HTR-8/SVneo (cell line): Measurements from ENCODE around the gene ZSCAN25.
"Not testable (repeated sequence)": the region's sequence is repeated elsewhere in the genome, so short reads cannot be mapped to it uniquely, and the experiment has no call there.

ENCODE experiments used
- DNase-seq: peaks from one replicate; pipeline ENCODE4 v3.0.0; 2011; ENCODE audit warnings: low spot score, mixed read lengths; ENCODE audit not compliant: insufficient read length
- FAIRE-seq: peaks from 2 replicates; lab custom pipeline; 2011; peaks lifted over from hg19 to GRCh38; lab: Jason Lieb, UNC

The ZSCAN25 gene

DNA sequence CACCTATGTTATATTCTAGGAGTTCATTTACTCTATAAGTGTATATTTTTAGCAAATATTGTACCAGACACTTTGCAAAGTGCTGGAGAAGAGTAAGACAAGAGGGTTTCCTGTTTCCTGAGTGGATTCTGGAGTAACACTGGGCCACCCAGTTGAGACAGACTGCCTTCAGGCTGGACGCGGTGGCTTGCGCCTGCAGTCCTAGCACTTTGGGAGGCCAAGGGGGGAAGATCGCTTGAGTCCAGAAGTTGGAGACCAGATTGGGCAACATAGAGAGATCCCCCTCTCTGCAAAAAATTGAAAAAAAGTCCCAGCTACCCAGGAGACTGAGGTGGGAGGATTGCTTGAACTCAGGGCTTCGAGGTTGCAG, 772 bp upstream of the ZSCAN25 start:
- FAIRE-seq (no peak), DNase-seq (no peak)

DNA sequence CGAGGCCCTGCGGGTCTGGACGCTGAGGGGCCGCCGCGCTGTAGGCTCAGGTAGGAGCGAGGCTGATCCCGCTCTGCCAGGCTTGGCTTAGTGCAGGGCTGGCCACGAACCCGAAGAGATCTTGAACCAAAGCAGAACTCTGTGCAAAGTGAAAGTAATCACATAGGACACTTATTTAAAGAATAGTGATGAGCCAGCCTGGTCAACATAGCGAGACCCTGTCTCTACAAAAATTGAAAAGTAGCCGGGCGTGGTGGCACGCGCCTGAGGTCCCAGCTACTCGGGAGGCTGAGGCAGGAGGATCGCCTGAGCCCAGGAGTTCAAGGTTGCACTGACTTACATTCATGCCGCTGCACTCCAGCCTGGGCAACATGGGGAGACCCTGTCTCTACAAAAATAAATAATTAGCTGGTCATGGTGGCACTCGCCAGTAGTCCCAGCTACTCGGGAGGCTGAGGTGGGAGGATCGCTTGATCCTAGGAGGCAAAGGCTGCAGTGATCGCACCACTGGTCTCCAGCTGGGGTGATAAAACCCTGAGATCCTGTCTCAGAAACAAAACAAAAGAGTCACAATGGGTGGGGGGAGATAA, 541 bp downstream of the ZSCAN25 start:
- FAIRE-seq, result no peak
- no peak for DNase-seq

DNA sequence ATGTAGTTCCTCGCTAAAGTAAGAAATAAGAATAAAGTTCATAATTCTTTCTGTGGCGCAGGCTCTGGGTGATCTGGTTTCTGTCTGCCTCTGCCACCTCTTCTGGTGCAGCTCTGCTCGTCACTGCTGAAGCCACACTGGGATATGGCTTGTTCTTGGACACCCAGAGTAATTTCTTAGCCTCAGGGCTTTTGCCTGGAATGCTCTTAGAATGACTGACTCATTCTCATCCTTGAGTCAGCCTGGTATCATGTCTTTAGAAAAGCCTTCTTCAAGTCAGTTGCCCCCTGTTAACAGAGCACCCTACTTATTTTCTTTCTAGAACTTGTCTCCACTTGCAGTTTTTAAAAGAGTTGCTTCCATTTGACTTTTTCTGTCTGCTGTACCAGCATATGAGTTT, 2.0 kb downstream of the ZSCAN25 start:
- DNase-seq, result peak; percentile 35
- FAIRE-seq, result no peak

DNA sequence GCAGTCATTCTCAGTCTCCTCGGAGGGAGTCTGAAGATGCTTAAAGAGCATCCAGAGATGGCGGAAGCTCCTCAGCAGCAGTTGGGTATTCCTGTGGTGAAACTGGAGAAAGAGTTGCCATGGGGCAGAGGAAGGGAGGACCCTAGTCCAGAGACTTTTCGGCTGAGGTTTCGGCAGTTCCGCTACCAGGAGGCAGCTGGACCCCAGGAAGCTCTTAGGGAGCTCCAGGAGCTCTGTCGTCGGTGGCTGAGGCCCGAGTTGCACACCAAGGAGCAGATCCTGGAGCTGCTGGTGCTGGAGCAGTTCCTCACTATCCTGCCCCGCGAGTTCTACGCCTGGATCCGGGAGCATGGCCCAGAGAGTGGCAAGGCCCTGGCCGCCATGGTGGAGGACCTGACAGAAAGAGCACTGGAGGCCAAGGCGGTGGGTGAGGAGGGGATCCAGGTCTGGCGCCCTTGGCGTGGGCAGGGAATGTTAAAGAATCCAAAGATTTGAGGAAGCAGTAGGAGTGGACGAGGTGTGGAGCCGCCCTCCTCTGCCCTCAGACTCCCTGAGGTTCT, 2.9 kb downstream of the ZSCAN25 start:
- DNase-seq (no peak), FAIRE-seq (no peak)

DNA sequence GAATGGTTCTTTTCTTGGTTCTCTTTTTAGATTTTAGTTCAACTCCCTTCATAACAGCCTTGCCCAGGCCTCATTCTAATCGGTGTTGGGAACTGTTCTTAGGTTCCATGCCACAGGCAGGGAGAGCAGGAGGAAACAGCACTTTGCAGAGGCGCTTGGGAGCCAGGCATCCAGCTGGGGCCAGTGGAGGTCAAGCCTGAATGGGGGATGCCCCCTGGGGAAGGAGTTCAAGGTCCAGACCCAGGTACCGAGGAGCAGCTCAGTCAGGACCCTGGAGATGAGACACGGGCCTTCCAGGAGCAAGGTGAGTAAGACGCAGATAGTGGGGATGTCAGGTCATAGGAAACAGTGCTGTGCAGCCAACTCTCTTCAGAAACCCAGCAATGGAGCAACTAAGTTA, 4.5 kb downstream of the ZSCAN25 start:
- no peak for FAIRE-seq
- DNase-seq, result no peak

DNA sequence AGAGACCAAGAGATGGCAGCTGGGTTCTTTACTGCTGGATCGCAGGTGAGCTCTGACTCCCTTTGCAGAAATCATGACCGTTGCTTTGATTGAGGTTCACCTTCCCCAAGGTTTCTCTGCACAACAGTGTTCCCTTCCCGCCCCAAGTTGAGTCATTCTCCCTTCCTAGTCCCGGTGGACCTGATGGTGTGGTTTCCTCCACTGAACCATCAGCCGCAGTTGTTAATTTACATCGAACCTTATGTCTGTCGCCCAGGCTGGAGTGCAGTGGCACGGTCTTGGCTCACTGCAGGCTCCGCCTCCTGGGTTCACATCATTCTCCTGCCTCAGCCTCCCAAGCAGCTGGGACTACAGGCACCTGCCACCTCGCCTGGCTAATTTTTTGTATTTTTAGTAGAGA, 5.8 kb downstream of the ZSCAN25 start:
- no peak for DNase-seq
- FAIRE-seq, result no peak

DNA sequence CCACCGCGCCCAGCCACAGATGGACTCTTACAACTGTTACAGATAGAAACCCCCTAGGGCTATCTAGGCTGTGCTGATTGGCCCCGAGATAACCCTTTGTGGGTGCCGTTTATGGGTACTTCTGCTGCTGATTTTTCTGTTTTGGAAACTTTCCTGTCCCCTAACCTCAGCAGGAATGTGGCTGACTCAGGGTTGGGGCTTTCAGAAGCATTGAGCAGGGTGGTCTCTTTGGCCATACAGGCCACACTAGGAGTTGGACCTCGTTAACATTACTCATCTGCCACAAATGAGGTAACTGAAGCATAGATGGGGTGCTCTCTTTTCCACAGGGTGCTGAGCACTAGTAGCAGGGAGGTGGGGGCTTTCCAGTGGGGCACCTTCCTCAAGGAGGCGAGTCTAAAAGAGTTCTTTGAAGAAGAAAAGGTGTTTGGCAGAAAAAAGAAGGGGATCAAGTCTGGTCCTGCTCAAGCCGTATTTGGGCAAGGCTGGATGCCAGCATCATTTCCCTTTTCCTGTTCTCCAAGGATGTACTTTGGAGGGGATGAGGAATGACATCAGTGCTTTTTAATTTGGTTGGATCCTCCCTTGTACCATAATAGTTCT, 6.4 kb downstream of the ZSCAN25 start:
- FAIRE-seq, result no peak
- peak; percentile 11 for DNase-seq

DNA sequence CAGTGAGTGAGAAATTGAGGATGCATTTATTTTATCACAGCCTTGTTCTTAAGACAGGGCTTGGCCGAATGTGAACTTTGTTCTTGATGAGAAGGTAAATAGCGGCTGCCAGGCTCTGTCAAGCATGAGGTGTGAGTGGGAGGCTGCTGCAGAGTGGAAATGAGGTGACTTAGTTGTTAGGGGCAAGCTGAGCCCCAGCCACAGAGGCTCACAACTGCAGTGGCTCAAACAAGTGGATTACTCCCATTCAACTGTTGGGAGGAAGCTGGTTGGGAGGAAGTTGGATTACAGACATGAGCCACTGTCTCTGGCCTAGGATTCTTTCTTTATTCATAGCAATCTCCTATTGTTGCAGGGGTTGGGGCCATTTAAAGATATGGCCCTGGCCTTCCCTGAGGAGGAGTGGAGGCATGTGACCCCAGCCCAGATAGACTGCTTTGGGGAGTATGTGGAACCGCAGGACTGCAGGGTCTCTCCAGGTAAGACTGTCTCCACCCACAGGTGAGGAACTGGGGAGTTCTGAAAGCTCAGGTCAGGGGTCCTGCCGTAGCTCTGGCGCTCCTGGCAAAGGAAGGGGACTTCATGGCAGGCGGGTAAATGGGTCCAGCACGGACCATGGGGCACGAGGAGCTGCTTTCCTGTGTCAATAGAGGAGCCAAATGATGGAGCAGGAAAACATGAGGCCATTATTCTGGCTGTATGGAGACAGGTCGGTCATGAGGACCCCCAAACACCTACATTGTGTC, 7.1 kb downstream of the ZSCAN25 start:
- FAIRE-seq (no peak), DNase-seq (no peak)

DNA sequence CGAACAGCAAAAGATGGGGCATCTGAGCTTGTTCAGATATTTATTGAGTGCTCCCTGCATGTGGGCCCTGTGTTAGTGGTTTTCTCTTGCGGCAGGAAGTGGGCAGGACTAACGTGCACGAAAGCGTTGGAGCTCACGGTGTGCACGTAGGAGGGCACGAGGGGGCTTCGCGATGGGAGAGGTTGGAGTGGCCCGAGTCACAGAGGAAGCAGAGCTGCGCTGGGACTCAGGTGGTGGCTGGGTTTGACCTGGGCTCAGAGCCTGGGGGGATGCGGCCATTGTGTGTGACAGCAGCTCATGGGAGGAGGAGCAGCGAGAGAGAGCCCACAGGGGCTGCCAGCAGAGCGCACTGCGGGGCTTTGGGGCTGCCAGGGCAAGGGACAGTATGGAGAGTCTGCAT, 7.7 kb downstream of the ZSCAN25 start:
- DNase-seq, result no peak
- FAIRE-seq, result no peak

DNA sequence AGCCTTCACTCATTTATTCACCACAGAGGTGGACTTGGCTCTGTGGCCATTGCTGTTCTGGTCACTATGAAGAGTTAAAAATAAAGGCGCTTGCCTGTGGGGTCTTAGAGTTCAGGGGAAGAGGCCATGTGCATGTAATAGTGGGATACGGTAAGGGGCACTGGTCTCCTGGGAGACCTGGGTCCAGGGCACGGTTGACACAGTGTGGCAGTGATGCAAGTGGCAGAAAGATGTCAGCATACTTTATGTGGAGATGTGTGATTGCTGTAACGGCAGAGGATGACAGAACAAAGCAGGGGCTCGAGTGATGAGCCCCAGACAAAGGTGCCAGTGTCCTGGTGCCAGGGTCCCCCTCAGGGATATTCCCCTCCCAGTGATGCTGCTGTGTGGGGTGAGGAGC, 8.6 kb downstream of the ZSCAN25 start:
- FAIRE-seq (no peak), DNase-seq (no peak)

DNA sequence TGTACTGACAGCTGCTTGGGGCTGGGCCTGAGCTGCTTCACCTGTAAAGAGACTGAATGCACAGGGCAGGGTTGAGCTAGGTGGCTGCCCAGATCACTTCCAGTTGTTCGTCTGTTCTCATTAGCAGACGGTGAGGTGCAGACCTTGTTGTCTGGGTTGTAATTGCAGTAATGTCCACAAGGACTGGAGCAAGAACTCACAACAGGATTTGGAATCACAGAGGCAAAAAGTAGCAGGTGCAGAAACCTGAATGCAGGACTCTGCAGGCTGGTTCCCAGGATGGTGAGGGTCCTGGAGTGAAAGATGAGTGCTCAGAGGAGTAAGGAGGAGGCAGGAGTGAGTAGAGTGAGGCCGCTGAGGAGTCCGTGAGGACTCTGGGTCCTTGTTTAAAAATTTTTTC, 9.2 kb downstream of the ZSCAN25 start:
- FAIRE-seq, result no peak
- no peak for DNase-seq

DNA sequence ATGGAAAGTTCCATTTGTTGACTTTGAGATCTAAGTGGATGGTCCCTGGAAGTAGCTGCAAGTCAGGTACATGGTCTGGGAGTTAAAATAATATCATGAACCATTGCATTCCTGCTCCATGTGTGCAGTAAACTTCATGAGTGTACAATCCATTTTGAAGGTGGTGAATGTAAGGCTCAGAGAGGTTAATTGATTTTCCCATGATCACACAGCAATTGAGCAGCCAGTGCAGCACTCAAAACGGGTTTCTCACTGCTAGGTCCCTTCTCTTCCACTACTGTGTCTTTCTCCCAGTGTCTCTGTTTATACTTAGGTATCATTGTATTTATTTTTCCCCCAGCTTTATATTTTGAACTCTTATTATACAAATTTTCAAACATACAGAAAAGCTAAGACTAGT, 9.9 kb downstream of the ZSCAN25 start:
- FAIRE-seq, result no peak
- no peak for DNase-seq

DNA sequence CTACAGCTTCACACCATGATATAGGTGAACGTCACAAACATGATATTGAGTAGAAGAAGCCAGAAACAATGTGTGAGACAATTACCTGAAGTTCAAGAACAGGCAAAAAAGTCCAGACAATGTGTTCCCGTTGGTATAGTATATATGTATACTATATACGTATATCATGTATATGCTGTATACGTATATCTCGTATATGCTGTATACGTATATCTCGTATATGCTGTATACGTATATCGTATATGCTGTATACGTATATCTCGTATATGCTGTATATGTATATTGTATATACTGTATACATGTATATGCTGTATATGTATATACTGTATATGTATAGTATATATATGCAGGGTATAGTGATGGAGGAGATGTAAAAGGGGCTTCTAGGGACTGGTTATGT, 10.8 kb downstream of the ZSCAN25 start:
- FAIRE-seq (no peak), DNase-seq (no peak)

DNA sequence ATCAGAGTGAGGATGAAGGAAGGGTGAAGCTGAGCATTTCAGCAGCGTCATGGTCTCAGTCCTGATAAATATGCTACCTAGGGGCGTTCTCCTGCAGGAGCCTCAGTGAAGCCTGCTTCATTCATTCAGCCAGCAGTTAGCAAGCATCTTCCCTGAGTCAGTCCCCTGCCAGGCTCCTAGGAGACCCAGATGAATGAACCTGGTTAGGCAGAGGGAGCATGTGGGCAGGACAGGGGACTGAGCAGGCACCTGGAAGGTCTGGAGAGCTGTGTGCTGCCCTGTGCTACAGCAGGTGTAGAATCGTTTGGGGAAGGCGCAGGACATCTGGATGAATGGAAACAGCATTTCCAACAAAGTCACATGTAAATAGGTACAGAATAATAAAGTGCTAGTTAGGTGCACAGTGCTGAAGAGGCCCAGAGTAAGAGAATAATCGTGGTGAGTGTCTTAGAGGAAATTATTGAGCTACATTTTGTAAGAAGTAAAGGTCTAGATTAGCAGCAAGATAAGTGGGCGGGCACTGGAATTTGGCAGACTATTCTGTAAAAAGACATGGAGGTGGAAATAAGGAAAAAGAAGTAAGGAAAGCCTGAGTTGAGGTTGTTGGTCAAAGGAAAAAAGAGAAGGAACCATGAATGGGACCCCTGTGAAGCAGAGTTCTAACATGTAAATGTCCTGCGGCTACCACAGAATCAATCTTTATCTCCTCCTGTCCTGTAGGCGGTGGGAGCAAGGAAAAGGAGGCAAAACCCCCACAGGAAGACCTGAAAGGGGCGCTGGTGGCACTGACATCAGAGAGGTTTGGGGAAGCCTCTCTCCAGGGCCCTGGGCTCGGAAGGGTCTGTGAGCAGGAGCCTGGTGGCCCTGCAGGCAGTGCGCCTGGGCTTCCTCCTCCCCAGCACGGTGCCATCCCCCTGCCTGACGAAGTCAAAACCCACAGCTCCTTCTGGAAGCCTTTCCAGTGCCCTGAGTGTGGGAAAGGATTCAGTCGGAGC, 12.0 kb downstream of the ZSCAN25 start:
- no peak for FAIRE-seq
- DNase-seq, result no peak

DNA sequence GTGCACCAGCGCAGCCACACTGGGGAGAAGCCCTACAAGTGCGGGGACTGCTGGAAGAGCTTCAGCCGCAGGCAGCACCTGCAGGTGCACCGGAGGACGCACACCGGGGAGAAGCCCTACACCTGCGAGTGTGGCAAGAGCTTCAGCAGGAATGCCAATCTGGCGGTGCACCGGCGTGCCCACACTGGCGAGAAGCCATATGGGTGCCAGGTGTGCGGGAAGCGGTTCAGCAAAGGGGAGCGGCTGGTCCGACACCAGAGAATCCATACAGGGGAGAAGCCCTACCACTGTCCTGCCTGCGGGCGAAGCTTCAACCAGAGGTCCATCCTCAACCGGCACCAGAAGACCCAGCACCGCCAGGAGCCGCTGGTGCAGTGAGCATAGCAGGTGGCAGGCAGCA, 12.9 kb downstream of the ZSCAN25 start:
- FAIRE-seq, result no peak

DNA sequence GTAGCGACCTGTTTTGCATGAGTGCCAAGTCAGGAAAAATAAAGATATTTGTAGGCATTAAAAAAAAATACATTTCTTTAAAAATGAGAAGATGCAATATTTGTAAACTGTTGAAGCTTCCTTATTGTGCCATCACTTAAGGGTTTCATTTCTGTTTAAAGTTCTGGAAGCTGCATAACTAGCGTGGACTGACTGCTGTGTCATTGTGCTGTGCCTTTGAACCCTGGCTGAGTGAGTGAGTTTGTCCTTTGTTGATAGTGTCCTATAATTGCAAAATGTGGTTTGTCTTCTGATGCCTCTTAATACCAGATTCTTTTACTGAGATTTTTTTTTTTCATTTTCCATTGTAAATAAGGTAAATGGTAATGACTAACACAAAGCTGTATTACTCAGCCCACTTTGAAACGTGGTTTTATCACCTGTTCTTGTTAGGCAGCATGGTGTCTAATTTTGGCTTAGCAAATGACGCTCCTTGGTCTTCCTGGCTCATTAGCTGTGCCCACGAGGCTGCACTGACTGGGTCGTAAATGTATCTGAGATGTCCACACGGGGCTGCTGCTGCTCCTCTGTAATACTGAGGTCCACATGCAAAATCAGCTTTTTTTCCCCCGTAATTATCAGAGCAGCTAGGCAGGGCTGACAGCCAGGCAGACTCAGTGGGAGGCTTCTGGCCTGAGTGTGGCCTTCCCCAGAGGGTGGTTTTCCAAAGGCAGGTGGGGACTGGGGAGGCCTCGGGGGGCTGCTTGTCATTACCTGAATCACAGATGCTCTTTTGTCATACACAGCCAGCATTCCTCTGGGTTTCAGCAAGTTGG, 14.8 kb downstream of the ZSCAN25 start:
- FAIRE-seq (no peak), DNase-seq (no peak)

More for the DNA sequence above, 12.9 kb downstream of the ZSCAN25 start:
- DNase-seq, result no peak

DNA sequence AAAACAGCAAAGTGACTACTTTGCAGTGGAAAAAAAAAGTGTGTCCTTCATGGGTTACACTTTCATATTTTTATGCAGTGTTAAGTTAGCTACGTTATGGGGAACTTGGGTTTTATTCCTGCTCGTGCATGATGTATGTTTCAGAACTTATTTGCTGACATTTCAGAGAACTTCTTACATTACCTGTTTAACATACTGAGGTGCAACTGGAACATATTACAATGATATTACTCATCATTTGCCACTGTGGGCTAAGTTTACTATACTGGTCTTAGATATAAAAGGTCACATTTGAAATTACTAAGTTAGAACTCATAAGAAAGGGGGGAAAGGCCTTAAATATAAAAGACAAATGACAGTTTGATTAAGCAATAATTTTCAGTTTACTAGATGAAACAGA, 20.7 kb downstream of the ZSCAN25 start:
- not testable (repeated sequence) for DNase-seq, FAIRE-seq

DNA sequence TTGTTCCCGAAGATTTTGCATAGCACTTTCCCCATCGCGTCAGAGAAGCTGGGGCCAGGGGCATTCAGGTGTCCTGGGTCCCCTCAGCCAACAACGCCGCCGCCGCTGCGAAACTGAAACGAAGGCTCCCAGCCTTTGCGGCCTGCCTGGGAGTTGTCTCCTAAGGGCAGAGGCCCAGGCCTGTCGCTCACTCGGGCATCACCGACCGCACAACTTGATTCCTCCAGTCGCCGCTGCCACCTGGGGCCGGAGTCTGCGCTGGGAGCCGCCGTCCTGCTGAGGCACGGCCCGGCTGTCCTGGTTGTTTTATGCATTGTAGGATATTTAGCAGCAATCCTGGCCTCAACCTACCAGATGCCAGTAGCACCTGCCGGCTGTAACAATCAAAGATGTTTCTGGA, 22.0 kb downstream of the ZSCAN25 start:
- FAIRE-seq, result no peak

DNA sequence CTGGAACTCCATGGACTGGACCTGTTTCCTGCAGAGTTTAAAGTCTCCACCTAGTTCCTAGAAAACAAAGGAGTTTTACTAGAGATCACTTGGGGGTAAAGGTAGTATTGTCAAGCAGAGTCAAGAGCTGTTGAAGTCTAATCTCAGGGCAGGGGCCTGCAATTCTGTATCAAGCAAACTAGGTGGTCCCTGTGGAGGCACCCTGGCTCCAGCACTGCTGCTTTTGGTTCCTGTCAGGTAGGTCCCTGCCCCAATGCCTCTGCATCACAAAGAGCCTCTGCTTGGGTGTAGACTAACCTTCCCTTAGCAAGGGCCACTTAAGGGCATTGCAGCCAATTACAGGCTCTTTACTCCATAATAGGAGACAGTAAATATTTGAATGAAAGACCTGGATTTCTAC, 22.5 kb downstream of the ZSCAN25 start:
- DNase-seq (no peak), FAIRE-seq (no peak)

More for the DNA sequence above, 22.0 kb downstream of the ZSCAN25 start:
- no peak for DNase-seq
